ENCODE measurements around the gene MRGPRD.

MRGPRD gene

GRCh38 chr11:68942095-68942620 lies 38.6 kb downstream of the MRGPRD start:
- no peak for DNase-seq

GRCh38 chr11:68941324-68942094 lies 39.3 kb downstream of the MRGPRD start:
- DNase-seq = no peak

- DNase-seq = no peak
These were observed 40.0 kb downstream of the MRGPRD start for GRCh38 chr11:68940651-68941323.

GRCh38 chr11:68939583-68940555 lies 40.9 kb downstream of the MRGPRD start:
- no peak for DNase-seq

GRCh38 chr11:68938816-68939582 lies 41.8 kb downstream of the MRGPRD start:
- DNase-seq = no peak

GRCh38 chr11:68938088-68938487 lies 42.7 kb downstream of the MRGPRD start:
- no peak for DNase-seq

GRCh38 chr11:68936676-68937620 lies 43.8 kb downstream of the MRGPRD start:
- no peak for DNase-seq

GRCh38 chr11:68936358-68936636 lies 44.5 kb downstream of the MRGPRD start:
- DNase-seq = no peak

GRCh38 chr11:68935516-68936357 lies 45.0 kb downstream of the MRGPRD start:
- no peak for DNase-seq

GRCh38 chr11:68935066-68935465 lies 45.7 kb downstream of the MRGPRD start:
- no peak for DNase-seq

- no peak for DNase-seq
These were observed 46.1 kb downstream of the MRGPRD start for GRCh38 chr11:68934666-68935065.

GRCh38 chr11:68934321-68934645 lies 46.5 kb downstream of the MRGPRD start:
- no peak for DNase-seq

- no peak for DNase-seq
These were observed 47.0 kb downstream of the MRGPRD start for GRCh38 chr11:68933605-68934320.

GRCh38 chr11:68932933-68933577 lies 47.7 kb downstream of the MRGPRD start:
- no peak for DNase-seq

GRCh38 chr11:68932358-68932757 lies 48.4 kb downstream of the MRGPRD start:
- DNase-seq = no peak

GRCh38 chr11:68931911-68932310 lies 48.9 kb downstream of the MRGPRD start:
- no peak for DNase-seq

GRCh38 chr11:68930991-68931855 lies 49.6 kb downstream of the MRGPRD start:
- DNase-seq = no peak
